IPS DF 19.7 (cell line): ENCODE data around the gene CLSTN2.

ENCODE experiments used
- DNase-seq: peaks from one replicate; pipeline ENCODE4 v3.0.0-alpha.2; 2013; ENCODE audit warnings: low read depth, low spot score

Gene CLSTN2

DNA sequence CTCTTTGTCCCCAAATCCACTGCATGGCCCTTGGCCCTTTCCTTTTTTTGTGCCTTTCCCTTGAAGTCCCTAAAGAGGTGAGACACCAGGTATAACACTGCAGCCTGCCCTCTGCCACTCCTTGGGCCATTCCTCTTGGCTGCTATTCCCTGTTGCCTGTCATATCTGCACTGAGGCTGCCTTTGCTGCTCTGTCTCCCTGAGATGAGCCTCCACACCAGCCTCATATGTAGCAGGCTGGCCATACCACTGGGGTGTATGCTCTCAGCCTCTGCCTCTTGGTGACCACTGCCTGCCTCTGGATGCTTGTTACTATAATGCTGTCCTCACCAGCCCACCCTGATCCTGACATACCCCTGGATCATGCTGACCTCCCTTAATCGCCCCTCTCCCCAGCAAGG, 252.0 kb downstream of the CLSTN2 start:
- DNase-seq, result no peak

DNA sequence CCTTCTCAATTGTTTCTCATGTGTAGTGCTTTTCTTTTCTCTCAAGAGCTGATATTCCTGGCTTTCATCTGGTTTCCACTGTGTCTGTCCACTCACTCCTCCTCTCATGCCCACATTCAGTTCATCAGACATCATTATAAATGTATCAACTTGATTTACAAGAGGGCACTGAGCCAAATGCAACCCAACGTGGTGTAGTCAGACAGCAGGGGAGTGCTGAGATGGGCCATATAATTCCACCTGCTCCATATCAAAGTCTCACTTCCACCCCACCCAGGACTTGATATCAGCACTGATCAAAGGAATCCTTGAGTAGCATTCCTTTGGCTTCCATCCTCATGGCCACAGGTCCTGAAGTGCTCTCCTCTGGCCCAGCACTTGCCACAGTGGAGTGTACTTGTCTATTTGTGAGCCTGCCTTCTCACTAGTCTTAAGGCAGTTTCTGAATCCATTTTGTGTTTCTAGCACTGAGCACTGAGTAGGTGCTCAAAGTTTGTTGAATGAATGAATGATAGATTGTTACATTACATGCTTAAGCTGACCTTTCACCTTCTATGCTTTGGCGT, 252.8 kb downstream of the CLSTN2 start:
- DNase-seq, result no peak

DNA sequence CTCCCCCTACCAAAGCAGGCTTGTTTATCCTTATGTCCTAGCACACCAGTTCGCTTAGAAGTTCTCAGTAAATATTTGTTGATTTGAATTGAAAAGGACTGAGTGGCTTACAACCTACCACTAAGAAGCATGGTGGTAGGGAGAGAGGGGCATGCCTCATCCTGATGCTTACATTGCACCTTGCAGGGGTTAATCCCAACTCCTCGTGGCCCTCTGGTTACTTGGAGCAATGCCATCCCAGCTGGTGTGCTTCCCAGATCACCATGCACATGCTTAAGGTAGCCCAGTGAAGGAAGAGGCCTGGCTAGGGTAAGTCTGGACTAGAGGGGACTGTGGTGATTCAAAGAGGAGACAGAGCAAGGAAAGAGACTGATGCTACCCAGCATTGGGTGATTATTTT, 253.3 kb downstream of the CLSTN2 start:
- DNase-seq, result no peak

DNA sequence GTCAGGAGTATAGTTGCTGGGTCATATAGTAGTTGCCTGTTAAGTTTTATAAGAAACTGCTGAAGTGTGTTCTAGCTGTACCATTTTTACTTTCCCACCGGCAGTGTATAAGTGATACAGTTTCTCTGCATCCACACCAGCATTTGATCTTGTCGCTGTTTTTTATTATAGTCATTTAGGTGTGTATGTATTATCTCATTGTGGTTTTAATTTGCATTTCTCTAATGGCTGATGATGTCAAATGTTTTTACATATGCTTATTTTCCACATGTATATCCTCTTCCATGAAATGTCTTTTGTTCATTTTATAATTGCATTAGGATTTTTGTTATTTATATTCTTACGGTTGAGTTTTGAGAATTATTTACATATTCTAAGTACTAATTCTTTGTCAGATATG, 254.3 kb downstream of the CLSTN2 start:
- DNase-seq, result no peak

DNA sequence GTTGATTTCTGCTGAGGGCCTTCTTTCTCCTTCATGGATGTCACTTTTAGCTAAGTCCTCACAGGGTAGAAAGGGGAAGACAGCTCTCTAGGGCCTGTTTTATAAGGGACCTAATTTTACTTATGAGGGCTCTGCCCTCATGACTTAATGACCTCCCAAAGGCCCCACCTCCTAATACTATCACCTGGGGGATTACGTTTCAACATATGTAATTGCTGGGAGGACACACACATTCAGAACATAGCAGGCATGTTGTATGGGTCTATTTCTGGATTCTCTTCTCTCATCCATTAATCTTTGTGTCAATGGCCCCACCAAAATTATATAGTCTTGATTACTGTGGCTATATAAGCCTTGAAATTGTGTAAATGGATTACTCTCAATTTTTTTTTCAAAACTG, 255.0 kb downstream of the CLSTN2 start:
- DNase-seq, result no peak

DNA sequence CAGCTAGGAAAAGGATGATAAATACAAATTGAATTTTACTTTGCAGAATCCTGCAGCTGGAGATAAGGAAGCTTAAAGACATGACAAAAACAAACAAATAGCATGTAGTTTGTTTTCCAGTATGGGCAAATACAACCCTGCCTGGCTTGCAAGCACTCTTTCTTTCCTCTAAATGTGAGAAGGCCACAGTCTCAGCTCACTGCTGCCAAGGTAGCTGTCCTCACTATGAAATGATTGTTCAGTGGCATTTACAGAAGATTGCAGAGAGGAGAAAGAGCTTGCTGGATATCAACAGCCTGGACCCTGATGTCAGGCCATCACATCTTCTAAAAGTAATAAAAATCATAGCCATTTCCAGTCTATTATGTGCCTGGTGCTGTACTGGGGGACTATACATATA, 262.0 kb downstream of the CLSTN2 start:
- DNase-seq, result no peak

DNA sequence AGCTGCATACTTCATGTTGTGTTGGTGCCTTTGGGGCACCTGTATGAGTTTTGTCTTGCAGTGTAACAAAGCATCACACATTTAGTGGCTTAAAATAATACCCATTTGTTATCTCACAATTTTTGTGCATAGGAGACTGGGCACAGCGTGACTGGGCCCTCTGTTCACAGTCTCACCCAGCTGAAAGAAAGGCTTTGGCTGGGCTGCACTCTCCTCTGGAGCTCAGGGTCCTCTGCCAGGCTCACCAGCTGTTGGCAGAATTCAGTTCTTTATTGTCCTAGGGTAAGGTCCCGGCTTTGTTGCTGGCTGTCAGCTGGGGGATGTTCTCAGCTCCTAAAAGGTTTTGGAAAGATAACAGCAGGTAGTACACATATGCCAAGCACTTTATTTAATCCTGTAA, 263.3 kb downstream of the CLSTN2 start:
- DNase-seq, result no peak

DNA sequence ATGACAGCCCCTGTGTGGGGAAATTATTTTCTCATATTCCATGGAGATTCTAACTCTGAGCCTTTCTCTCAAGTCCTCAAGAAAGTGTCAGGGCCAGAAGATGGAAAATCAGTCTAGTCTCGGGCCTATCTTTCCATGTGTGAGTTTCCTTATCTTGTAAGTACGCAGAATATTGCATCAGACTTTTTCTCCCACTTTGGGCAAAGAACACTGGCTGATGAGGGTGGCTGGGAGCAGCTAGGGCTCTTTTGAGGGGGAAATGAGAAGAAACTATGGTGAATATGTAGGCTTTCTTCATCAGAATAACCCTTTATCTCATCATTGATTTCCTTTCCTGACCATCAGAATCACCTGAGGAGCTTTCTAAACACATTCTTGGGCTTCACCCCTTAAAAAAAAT, 264.0 kb downstream of the CLSTN2 start:
- no peak for DNase-seq

DNA sequence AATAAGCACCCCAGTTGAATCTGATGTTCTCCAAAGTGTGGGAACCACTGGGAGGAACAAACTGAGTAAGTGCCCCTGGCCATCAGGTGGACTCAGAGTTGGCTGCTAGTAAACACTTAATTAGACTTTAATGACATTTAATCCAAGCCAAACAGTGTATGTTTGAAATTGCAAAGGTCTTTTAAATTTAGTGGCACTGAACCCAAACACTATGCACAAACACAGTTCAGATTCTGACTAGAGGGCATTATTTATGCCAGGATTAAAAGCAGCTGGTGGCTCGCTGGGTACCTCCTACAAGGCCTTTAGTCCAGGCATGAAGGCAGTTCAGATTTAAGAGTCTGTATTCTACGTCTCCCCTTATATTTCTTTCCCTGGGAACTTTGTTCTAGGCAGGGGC, 264.8 kb downstream of the CLSTN2 start:
- no peak for DNase-seq

DNA sequence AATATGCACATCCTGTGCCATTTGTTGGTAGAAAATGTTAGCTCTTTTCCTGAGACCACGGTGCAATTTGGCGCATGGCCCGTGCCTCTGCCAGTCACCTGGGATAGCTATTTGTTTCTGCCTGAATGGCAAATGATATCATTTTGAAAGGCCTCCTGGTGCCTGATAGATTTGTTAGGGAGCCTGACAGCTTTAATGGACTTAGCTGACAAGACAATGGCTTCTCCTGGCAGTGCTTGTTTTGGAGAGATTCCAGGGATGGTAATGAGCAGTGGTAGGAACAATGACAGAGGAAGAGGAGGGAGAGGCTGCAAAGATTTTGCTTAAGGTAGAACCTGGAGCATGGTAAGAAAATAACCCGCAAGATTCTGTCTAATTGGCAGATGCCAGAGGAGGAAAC, 268.5 kb downstream of the CLSTN2 start:
- no peak for DNase-seq

DNA sequence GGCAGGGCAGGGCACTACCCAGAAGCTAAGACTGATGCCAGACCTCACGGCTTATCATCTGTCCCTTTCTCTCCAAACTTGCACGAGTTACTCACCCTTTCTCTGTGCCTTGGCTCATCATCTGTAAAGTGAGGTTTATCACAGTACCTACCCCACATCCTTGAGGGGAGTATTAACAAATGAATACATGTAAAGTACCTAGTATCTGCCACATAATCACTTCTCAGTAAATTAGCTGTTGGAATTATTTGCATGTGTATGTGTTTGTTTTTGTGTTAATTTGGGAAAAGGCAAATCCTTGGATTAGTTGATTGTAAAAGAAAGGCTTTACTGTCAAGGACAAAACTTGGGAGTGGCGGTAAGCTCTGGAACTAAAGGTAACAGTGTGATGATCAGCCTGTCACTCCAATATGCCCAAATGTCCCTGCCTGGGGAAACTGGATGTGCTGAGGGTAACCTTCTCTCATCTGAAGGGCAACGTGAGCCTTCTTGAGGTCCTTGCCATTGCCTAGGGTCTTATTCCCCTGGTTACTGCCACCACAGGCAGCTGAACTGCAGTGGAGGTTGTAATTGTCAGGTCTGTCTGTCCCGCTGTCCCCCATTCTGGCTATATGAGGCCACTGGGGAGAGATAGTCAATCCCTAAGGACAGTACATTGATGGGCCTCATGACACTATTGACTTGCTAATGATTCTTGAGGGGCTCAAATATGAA, 269.4 kb downstream of the CLSTN2 start:
- DNase-seq, result peak; percentile 63

DNA sequence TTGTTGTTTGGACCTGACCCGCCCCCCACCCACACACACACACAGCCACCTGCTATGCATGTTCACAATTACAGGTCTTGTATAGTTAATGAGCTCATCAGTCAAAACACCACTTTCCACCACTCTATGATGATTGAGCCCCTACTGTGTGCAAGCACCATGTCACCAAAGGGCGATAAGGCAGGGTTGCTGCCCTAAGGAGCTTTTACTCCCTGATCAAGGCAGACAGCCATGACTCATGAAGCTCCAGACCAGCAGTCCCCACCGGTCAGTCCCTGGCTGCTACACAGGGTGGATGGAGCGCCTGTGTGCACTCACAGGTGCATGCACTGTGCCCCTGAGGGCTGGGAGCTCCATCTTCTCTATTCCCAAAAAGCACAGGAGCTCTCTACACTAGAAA, 270.6 kb downstream of the CLSTN2 start:
- DNase-seq, result no peak

DNA sequence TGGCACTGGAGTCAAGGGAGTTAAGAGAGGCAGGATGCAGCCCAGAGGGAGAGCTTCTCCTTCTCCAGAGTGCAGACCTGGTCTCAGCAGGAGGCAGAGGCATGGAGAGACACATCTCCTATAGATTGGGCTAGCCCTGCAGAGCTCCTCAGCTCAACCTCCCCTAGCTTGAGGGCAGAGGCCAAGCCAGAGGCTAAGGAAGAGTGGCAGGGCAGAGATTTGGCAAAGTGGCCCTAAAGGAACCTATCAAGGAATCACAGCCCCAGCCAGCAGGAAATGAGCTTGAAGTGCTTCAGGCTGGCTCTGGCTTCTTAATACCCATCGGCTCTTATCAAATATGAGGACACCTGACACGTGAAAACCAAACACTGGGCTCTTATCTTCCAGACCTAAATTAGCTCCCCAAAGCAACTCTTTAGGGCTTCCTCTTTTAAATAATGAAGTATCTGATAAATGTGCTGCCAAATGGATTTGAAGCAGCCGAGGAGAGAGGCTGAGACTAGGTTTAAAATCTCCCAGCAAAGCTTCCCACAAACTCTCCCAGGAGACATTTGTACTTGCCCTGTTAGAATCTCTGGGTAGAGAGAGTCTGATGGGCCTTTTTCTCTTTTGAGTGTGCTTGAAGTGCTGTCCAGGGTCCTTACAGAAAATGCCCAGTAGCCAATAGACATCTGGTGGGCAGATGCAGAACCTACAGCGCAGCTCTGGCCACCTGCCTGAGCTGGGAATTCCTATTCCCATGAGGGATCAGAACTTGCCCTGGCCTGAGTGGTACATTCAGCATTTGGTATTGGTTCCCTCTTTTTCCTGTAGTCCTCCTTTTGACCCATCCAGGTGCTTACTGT, 271.4 kb downstream of the CLSTN2 start:
- peak; percentile 25 for DNase-seq

DNA sequence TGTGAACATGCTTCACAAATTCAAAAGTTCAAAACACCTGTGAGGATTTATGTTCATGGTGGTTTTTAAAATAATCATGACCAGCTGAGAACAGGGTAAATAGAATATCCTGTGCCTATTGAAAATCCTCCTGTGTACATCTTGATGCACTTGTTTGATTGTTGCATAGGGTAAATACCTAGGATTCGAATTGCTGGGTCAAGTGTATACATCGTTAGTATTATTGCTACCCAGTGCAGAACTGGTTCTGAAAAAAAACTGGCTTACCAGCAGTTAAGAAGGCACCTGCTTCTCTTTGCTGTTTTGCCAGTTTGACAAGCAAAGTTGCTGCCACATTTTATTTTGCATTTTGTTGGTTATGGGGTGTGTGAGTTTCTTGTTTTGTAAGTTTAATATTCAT, 272.6 kb downstream of the CLSTN2 start:
- no peak for DNase-seq

DNA sequence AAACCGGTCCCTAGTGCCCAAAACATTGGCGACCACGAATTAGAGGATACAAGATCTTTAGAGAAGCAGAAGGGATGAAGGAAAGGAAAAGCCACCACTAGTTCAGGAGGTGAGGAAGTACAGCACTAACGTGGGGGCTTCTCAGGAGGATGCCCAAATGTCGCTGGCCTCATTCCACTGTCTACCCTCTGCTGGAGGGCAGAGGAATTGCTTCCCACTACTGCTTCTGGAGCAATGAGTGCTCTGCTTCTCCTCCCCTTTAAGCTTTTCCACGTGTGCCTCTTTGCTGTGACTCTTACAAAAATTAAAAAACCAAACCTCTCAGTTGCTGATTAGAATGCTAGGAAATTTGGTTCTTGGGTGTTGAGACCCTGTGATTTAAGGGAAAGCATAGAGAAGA, 281.3 kb downstream of the CLSTN2 start:
- DNase-seq, result no peak

DNA sequence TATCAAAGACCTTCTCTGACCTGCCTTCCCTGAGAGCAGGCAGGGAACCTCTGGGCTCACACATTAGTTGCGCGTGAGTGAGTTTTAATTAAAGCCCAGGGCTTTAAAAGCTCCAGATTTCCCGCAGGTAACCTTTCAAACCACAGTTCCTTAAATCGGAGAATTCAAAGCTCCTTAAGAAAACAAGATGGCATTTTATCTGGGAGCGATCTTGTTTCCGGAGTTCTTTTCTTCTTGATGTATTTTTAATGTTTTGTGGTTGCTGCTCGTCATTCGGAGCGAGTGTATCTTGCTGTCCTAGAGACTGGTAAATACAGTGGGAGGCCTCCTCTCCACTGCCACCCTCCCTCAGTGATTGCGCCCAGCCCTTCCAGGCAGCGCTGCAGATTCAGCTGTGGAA, 284.3 kb downstream of the CLSTN2 start:
- DNase-seq, result no peak

DNA sequence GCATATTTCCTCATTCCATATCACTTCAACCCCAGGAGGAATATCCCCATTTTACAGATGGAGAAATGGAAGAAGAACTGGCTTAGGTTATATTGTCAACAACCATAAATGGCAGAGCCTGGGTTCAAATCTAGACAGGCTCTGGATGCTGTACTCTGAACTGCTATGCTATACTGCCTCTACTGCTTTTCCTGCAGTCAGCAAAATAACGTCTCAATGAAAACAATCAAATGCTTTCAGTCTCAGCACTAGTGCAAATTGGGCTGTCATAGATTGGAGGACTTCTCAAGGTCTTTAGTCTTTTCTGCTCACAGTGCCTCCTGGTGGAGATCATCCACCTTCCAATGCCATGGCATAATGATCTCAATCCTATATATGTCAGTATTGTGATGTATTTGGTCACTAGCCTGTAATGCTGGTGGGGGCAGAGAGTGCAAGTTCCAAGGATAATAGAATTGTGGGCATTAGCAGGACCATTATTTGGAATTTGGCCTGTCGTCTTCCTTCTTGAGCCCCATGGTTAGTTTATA, 285.0 kb downstream of the CLSTN2 start:
- DNase-seq, result no peak

DNA sequence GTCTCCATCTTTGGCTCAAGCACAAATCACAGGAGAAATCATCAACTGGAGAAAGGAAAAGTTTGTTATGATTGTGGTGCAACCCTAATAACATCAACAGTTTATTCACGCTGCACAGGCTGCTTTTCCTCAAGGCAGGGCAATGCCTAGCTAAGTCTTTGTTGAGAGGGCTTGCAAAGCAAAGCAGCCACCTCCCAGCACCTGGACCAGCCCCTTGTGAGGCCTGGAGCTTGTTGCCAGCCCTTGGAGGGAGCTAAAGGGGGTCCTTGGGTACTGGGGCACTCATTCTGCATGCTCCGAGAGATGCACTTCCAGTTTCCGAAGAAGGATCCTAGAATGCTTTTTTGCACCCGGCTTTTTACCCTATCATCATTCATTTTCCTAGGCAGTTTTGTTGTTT, 288.2 kb downstream of the CLSTN2 start:
- no peak for DNase-seq

DNA sequence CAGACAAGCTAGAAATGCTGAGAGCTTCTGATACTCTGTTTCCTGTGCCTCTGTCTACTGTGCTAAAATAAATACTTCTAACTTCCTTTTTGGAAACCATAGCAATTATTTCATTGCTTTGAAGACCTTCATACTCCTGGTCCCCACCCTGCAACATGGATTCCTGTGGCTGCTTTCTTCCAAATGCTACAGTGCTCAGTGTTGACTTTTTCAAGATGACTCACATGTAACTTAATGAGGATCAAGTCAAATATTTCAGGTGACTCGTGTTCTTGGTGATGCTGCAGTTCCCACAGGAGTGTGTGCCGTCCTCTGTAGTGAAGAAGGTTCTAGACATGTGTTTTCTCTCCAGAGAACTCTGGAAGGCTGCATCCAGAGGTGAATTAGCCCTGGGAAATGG, 288.6 kb downstream of the CLSTN2 start:
- no peak for DNase-seq

DNA sequence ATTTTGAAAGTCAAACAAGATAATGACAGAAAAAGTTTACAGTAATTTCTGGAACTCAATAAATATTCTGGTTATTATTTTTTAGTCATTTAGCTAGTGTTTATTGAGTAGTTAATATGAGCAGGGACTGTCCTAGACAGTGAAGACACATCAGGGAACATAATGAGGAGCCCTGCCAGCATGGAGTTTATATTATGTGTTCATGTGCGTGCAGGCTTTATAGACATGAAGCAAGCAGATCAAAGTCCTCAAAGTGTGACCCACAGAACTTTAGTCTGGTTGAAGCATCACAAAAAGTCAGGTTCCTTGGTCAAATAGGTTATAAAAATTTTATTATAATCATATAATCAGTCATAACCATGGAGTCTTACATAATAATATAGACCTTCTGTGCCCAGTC, 289.3 kb downstream of the CLSTN2 start:
- no peak for DNase-seq

DNA sequence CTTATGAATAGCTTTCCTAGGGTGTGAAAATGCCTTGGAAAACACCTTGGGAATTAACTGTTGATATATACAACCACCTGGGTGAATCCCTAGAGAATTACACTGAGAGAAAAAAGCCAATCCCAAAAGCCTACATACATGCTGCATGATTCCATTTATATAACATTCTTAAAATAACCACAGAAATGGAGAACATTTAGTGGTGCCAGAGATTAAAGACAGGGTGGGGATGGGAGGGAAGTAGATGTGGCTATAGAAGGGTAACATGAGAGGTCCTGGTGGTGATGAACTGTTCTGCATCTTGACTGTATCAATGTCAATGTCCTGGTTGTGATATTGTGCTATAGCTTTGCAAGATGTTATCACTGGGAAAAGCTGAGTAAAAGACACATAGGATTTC, 291.0 kb downstream of the CLSTN2 start:
- no peak for DNase-seq

DNA sequence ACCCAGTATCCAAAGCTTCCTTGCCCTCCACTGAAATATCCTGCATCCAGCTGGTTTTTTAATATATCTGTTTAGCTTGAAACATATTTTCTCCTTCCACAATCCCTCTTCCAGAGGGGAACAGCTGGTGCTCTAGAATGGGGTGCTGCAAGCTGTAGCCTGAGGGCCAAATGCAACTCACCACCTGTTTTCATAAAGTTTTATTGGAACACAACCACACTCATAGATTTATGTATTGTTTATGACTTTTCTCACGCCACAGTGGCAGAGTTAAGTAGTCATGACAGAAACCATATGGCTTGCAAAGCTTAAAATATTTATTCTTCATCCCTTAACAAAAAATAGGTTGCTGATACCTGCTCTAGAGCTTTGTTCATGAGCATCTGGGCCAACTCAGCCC, 298.7 kb downstream of the CLSTN2 start:
- DNase-seq, result no peak

DNA sequence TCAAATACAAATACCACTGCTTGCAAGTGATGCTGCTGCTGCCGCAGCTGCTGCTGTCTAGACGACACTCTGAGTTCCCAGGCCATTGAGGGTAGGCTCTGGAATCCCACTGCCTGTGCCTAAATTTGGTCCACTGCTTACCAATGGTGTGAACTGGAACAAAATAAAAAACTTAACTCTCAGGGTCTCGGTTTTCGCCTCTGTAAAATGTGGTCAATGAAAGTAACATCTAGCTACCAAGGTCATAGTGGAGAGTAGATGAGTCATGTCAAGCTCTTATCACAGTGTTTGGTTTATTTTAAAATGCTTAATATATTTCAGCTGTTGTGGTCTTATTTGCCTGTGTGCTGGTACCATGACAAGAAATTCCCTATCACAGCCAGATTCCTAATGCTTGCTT, 299.3 kb downstream of the CLSTN2 start:
- DNase-seq, result no peak
